Lung (tissue), 12 donors: ENCODE data around the gene STPG3. TPM values are rescaled to one million over a fixed set of nuclear protein-coding genes. Genes with fewer than 3 reads are reported as not detected.

Source experiments
- ATAC-seq: fragments of 200-7000 bp; cut with Tn5 transposase; one replicate; pipeline ENCODE4 v1.9.1; 2020; ENCODE audit warnings: moderate number of reproducible peaks; ENCODE audit not compliant: insufficient read depth, low FRiP score
- DNase-seq, 3 donors: peaks; one replicate each; pipeline ENCODE4 v3.0.0-alpha.2; 2013 to 2017
- H3K27ac ChIP-seq, 2 donors: one replicate each; pipeline ENCODE4 v1.5.1; 2013; ENCODE audit warnings: mild to moderate bottlenecking in 2 of 2, moderate library complexity in 2 of 2, control low read depth in 1 of 2, inconsistent platforms in 1 of 2, low read depth in 1 of 2, low read length in 1 of 2
- H3K27me3 ChIP-seq, 3 donors: one replicate each; pipeline ENCODE4 v1.5.1; 2013; ENCODE audit warnings: low read length in 2 of 3; ENCODE audit not compliant: control insufficient read depth in 3 of 3, insufficient read depth in 3 of 3
- H3K36me3 ChIP-seq, 4 donors: one replicate each; pipeline ENCODE4 v1.5.1; 2013; ENCODE audit warnings: low read length in 4 of 4, mild to moderate bottlenecking in 1 of 4, moderate library complexity in 1 of 4; ENCODE audit not compliant: control insufficient read depth in 4 of 4, insufficient read depth in 4 of 4
- H3K4me1 ChIP-seq, 5 donors: one replicate each; pipeline ENCODE4 v1.5.1; 2013; ENCODE audit warnings: low read length in 5 of 5, mild to moderate bottlenecking in 2 of 5, moderate library complexity in 1 of 5; ENCODE audit not compliant: control insufficient read depth in 5 of 5, insufficient read depth in 5 of 5
- H3K4me3 ChIP-seq: one replicate; pipeline ENCODE4 v1.5.1; 2013; ENCODE audit warnings: mild to moderate bottlenecking, control low read depth, moderate library complexity
- H3K9ac ChIP-seq, 2 donors: one replicate each; pipeline ENCODE4 v1.5.1; 2013; ENCODE audit warnings: low read length in 2 of 2, control low read depth in 1 of 2; ENCODE audit not compliant: insufficient read depth in 1 of 2
- H3K9me3 ChIP-seq, 4 donors: one replicate each; pipeline ENCODE4 v1.5.1; 2013; ENCODE audit warnings: low read length in 3 of 4, mild to moderate bottlenecking in 1 of 4, moderate library complexity in 1 of 4; ENCODE audit not compliant: control insufficient read depth in 4 of 4, insufficient read depth in 3 of 4
- CTCF ChIP-seq: IDR thresholded peaks from 2 replicates; pipeline ENCODE4 v1.5.1; 2012; ENCODE audit warnings: mild to moderate bottlenecking; ENCODE audit errors: control extremely low read depth, extremely low read depth
- WGBS, 2 donors: extraction: QIAGEN DNeasy Blood & Tissue Kit; methylation state at CpG; one replicate each; pipeline ENCODE4 v1.1.7; 2013; 5-methylcytosine and 5-hydroxymethylcytosine counted together
- polyA plus RNA-seq, 2 donors: library from polyadenylated mRNA; stranded (reverse); fragments of 200-250 nt; gene quantifications; one replicate each; pipeline ENCODE4 v1.2.1, GENCODE V29; 2013
- total RNA-seq, 2 donors: library from RNA; depleted of rRNA in 1 of 2; stranded (reverse); fragments of >200 nt in 1 of 2; gene quantifications; one replicate each; pipeline ENCODE4 v1.2.1, GENCODE V29; 2014 to 2021
- donor health status: control.
- donor health status: control.
- donor health status: Bipolar disorder and iron deficiency.
- donor health status: healthy.
- donor health status: DM: yes; HTN: yes; CAD: no.

The STPG3 gene
- total and polyA plus RNA-seq, 4 donors = 0.18 TPM; not detected in 3

GRCh38 chr9:137205126-137206069 lies 45.7 kb upstream of the STPG3 start, which contains the start of the genes NDOR1 and TMEM203:
Gene NDOR1 (plus strand): TSS chr9:137205700. CDS start chr9:137205778, 78 bp downstream.
Gene TMEM203 (minus strand): TSS chr9:137205648. CDS start chr9:137205414, 234 bp downstream.
- ATAC-seq = peak; percentile 63
- peaks cover 0 to 14% (median 8%) of the 10 kb centered on the region in 4 donors for H3K36me3 ChIP-seq
- H3K4me3 ChIP-seq = peak within 1 kb of the TSS; percentile 95
- H3K27me3 ChIP-seq = no peaks in the 10 kb centered on the region
- peaks cover 3 to 30% (median 28%) of the 10 kb centered on the region in 5 donors for H3K4me1 ChIP-seq
- 0 to 1% methylated on average over 77 to 98 of the region's 98 CpGs for WGBS, 2 donors
- no peak for TF ChIP-seq CTCF
- peak; percentile 91 to 93 (median 91) for DNase-seq
- peak within 1 kb of the TSS; percentile 75 to 87 for H3K27ac ChIP-seq
- peaks cover 0 to 2% (median 0%) of the 10 kb centered on the region in 4 donors for H3K9me3 ChIP-seq
- peak within 1 kb of the TSS; percentile 33 to 65 for H3K9ac ChIP-seq

GRCh38 chr9:137206602-137207001 lies 44.5 kb upstream of the STPG3 start:
- peaks cover 3 to 26% (median 23%) of the 10 kb centered on the region in 5 donors for H3K4me1 ChIP-seq
- WGBS, 2 donors = 77 to 85% methylated on average over 7 of the region's 7 CpGs

GRCh38 chr9:137211532-137211931 lies 39.6 kb upstream of the STPG3 start:
- Histone ChIP-seq H3K9me3 (no peaks in the 10 kb centered on the region), H3K4me1 (peaks cover 0 to 5% (median 2%) of the 10 kb centered on the region in 5 donors), H3K36me3 (peaks cover 0 to 33% (median 6%) of the 10 kb centered on the region in 4 donors), H3K4me3 (no peak overlapping the region), H3K27me3 (no peaks in the 10 kb centered on the region), H3K9ac (no peak overlapping the region), H3K27ac (no peak overlapping the region)
- DNase-seq (no peak), ATAC-seq (no peak)
- TF ChIP-seq CTCF = no peak
- 80% methylated on average over 13 of the region's 13 CpGs for WGBS, 2 donors

More at GRCh38 chr9:137206602-137207001, 44.5 kb upstream of the STPG3 start:
- DNase-seq (no peak), ATAC-seq (no peak)
- peaks cover 0 to 2% (median 0%) of the 10 kb centered on the region in 4 donors for H3K9me3 ChIP-seq
- peaks cover 0 to 14% (median 8%) of the 10 kb centered on the region in 4 donors for H3K36me3 ChIP-seq
- no peak overlapping the region for H3K4me3 ChIP-seq
- no peak overlapping the region for H3K9ac ChIP-seq
- TF ChIP-seq CTCF = no peak
- no peak overlapping the region for H3K27ac ChIP-seq
- no peaks in the 10 kb centered on the region for H3K27me3 ChIP-seq
